A549 (cell line): ENCODE results near the gene AZGP1. TPM values are rescaled to one million over a fixed set of nuclear protein-coding genes. Genes with fewer than 3 reads are reported as not detected.

ENCODE experiments used
- ATAC-seq, 2 experiments: fragments of 200-7000 bp in 1 of 2; fragments of >200 bp in 1 of 2; cut with Nextera tagmentation in 1 of 2; cut with Tn5 transposase in 1 of 2; 3 replicates each; pipeline versions ENCODE4 v1.8.0 to v1.9.1; 2018 to 2020; ENCODE audit warnings: mild to moderate bottlenecking in 1 of 2, moderate library complexity in 1 of 2
- CTCF ChIA-PET: fragments of 300-600 bp; sonication (Branson Sonifier 250); formaldehyde crosslinking; extraction: SDS; loops from one replicate; lab custom pipeline; 2021; ENCODE audit warnings: antibody characterized with exemption, inconsistent platforms; lab: Yijun Ruan, JAX
- POLR2A ChIA-PET: fragments of 350-600 bp; formaldehyde crosslinking; extraction: SDS; loops from one replicate; lab custom pipeline; 2021; ENCODE audit warnings: antibody characterized with exemption, inconsistent platforms; lab: Yijun Ruan, JAX
- DNase-seq, 2 experiments: peaks; one replicate each; pipeline versions ENCODE4 v3.0.0 to v3.0.0-alpha.2; 2011 to 2016; ENCODE audit warnings: low read depth in 1 of 2, low spot score in 1 of 2
- FAIRE-seq: peaks from 2 replicates; lab custom pipeline; 2011; peaks lifted over from hg19 to GRCh38; lab: Jason Lieb, UNC
- H3K27ac ChIP-seq, 2 experiments: fragments of >200 bp; sonication (Bioruptor Twin); formaldehyde crosslinking; 3 replicates each; pipeline ENCODE4 v1.5.1; 2016 to 2017
- H3K4me1 ChIP-seq: fragments of >200 bp; sonication (Bioruptor Twin); formaldehyde crosslinking; 3 replicates; pipeline ENCODE4 v1.6.1; 2016
- H3K4me2 ChIP-seq: fragments of >200 bp; sonication (Bioruptor Twin); formaldehyde crosslinking; 3 replicates; pipeline ENCODE4 v1.6.1; 2016
- H3K4me3 ChIP-seq: fragments of >200 bp; sonication (Bioruptor Twin); formaldehyde crosslinking; 3 replicates; pipeline ENCODE4 v1.5.1; 2016
- H3K9me3 ChIP-seq: fragments of >200 bp; sonication (Bioruptor Twin); formaldehyde crosslinking; 3 replicates; pipeline ENCODE4 v1.6.1; 2016
- BHLHE40 ChIP-seq: IDR thresholded peaks from 2 replicates; pipeline ENCODE4 v1.6.1; 2012; ENCODE audit warnings: low read depth, low read length, inconsistent platforms
- CHD4 ChIP-seq: fragments of 200-600 bp; sonication (generic); IDR thresholded peaks from 2 replicates; pipeline ENCODE4 v1.6.1; 2016; ENCODE audit warnings: antibody characterized with exemption, mild to moderate bottlenecking, borderline replicate concordance
- CTCF ChIP-seq: fragments of >200 bp; sonication (Bioruptor Twin); formaldehyde crosslinking; IDR thresholded peaks from 3 replicates; pipeline ENCODE4 v1.5.1; 2016
- EHMT2 ChIP-seq: fragments of 200-600 bp; sonication (generic); IDR thresholded peaks from 2 replicates; pipeline ENCODE4 v1.6.1; 2016; ENCODE audit warnings: antibody characterized with exemption, low read depth, mild to moderate bottlenecking, moderate library complexity
- EP300 ChIP-seq, 2 experiments: fragments of >200 bp; sonication (Bioruptor Twin); formaldehyde crosslinking; IDR thresholded peaks; 2 replicates in 1 of 2; 3 replicates in 1 of 2; pipeline ENCODE4 v1.6.1; 2016 to 2017
- ESRRA ChIP-seq: fragments of 150-350 bp; IDR thresholded peaks from 2 replicates; pipeline ENCODE4 v1.6.1; 2014; ENCODE audit warnings: mild to moderate bottlenecking, low read length, borderline replicate concordance
- FOSB ChIP-seq: fragments of 250-450 bp; sonication (Bioruptor Pico); IDR thresholded peaks from 2 replicates; pipeline ENCODE4 v1.5.0; 2020; ENCODE audit warnings: mild to moderate bottlenecking, moderate library complexity
- FOSL2 ChIP-seq, 2 experiments: fragments of 450-650 bp in 1 of 2; fragments of >200 bp in 1 of 2; sonication (Bioruptor Twin) in 1 of 2; formaldehyde crosslinking; IDR thresholded peaks; 2 replicates each; pipeline versions ENCODE4 v1.5.0 to v1.6.1; 2016 to 2020; ENCODE audit warnings: mild to moderate bottlenecking in 1 of 2, moderate library complexity in 1 of 2
- HDAC2 ChIP-seq: fragments of 200-600 bp; sonication (generic); IDR thresholded peaks from 2 replicates; pipeline ENCODE4 v1.6.1; 2016
- HEYL ChIP-seq: fragments of 250-450 bp; sonication (Bioruptor Pico); IDR thresholded peaks from 2 replicates; pipeline ENCODE4 v1.8.0; 2021; ENCODE audit warnings: mild to moderate bottlenecking, moderate library complexity
- HOXA7 ChIP-seq: fragments of 250-450 bp; sonication (Bioruptor Pico); IDR thresholded peaks from 2 replicates; pipeline ENCODE4 v1.5.0; 2020; ENCODE audit warnings: mild to moderate bottlenecking, moderate library complexity
- HOXB13 ChIP-seq: fragments of 250-450 bp; sonication (Bioruptor Pico); IDR thresholded peaks from 2 replicates; pipeline ENCODE4 v1.5.0; 2020; ENCODE audit warnings: low read depth, mild to moderate bottlenecking, moderate library complexity
- HOXB5 ChIP-seq: fragments of 250-450 bp; sonication (Bioruptor Pico); IDR thresholded peaks from 2 replicates; pipeline ENCODE4 v1.5.0; 2020; ENCODE audit warnings: mild to moderate bottlenecking, moderate library complexity
- JUN ChIP-seq, 2 experiments: fragments of >200 bp; sonication (Bioruptor Twin); formaldehyde crosslinking; IDR thresholded peaks; 2 replicates in 1 of 2; 3 replicates in 1 of 2; pipeline ENCODE4 v1.6.1; 2016 to 2017
- MAZ ChIP-seq: fragments of 150-350 bp; IDR thresholded peaks from 2 replicates; pipeline ENCODE4 v1.6.1; 2014; ENCODE audit warnings: antibody characterized with exemption, low read depth, low read length, borderline replicate concordance
- NR3C1 ChIP-seq: fragments of >200 bp; sonication (Bioruptor Twin); formaldehyde crosslinking; IDR thresholded peaks from 3 replicates; pipeline ENCODE4 v1.6.1; 2017
- POLR2A ChIP-seq: IDR thresholded peaks from 2 replicates; pipeline ENCODE4 v1.6.1; 2012; ENCODE audit warnings: mild to moderate bottlenecking, low read length
- RARB ChIP-seq: fragments of 250-450 bp; sonication (Bioruptor Pico); IDR thresholded peaks from 2 replicates; pipeline ENCODE4 v1.8.0; 2021; ENCODE audit warnings: mild to moderate bottlenecking, moderate library complexity
- RNF2 ChIP-seq: fragments of 200-600 bp; sonication (generic); IDR thresholded peaks from 2 replicates; pipeline ENCODE4 v1.6.1; 2016; ENCODE audit warnings: low read depth, mild to moderate bottlenecking, antibody characterized with exemption, moderate library complexity, borderline replicate concordance
- SMC3 ChIP-seq: fragments of >200 bp; sonication (Bioruptor Twin); formaldehyde crosslinking; IDR thresholded peaks from 3 replicates; pipeline ENCODE4 v1.6.1; 2018; ENCODE audit warnings: inconsistent platforms
- SREBF2 ChIP-seq: fragments of 450-650 bp; IDR thresholded peaks from 2 replicates; pipeline ENCODE4 v1.6.1; 2014; ENCODE audit warnings: mild to moderate bottlenecking, moderate library complexity
- TP53 ChIP-seq: fragments of 250-450 bp; sonication (Bioruptor Pico); IDR thresholded peaks from 2 replicates; pipeline ENCODE4 v1.5.0; 2021; ENCODE audit warnings: mild to moderate bottlenecking, moderate library complexity
- ZC3H11A ChIP-seq: fragments of 450-650 bp; IDR thresholded peaks from 2 replicates; pipeline ENCODE4 v1.6.1; 2014; ENCODE audit warnings: antibody characterized with exemption, mild to moderate bottlenecking
- ZNF302 ChIP-seq: fragments of 250-450 bp; sonication (Bioruptor Pico); IDR thresholded peaks from 2 replicates; pipeline ENCODE4 v1.9.0; 2021; ENCODE audit warnings: inconsistent platforms, mild to moderate bottlenecking, moderate library complexity
- WGBS: methylation state at CpG from one replicate; pipeline ENCODE4 v1.1.6; 2017; ENCODE audit errors: missing lambda C conversion rate; 5-methylcytosine and 5-hydroxymethylcytosine counted together
- polyA plus RNA-seq, 4 experiments: library from polyadenylated mRNA; depleted of rRNA in 3 of 4; stranded (reverse); fragments of >200 nt; fragmentation: RNase III in 1 of 4; extraction: RNeasy Plus Mini Kit Qiagen cat#74134 plus additional on column Dnase treatment in 1 of 4; gene quantifications; 2 replicates in 3 of 4; 3 replicates in 1 of 4; pipeline ENCODE4 v1.2.3, GENCODE V29; 2011 to 2017
- TF ChIP-seq, protein P1 (sequence below): IDR thresholded peaks from 2 replicates; pipeline ENCODE4 v1.6.1; 2012
- TF ChIP-seq, protein P2 (sequence below): fragments of 450-650 bp; IDR thresholded peaks from 2 replicates; pipeline ENCODE4 v1.6.1; 2014; ENCODE audit warnings: antibody characterized with exemption
- TF ChIP-seq, protein P3 (sequence below): fragments of >200 bp; sonication (Bioruptor Twin); formaldehyde crosslinking; IDR thresholded peaks from 2 replicates; pipeline ENCODE4 v1.6.1; 2016

The AZGP1 gene
- polyA plus RNA-seq, 2 of the 4 experiments (the other 2 are of a cell fraction): 0.13 TPM; not detected in 1

- TF ChIP-seq, protein P1, sequence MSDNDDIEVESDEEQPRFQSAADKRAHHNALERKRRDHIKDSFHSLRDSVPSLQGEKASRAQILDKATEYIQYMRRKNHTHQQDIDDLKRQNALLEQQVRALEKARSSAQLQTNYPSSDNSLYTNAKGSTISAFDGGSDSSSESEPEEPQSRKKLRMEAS: no peak
- TF ChIP-seq HDAC2: no peak
- TF ChIP-seq, protein P2, sequence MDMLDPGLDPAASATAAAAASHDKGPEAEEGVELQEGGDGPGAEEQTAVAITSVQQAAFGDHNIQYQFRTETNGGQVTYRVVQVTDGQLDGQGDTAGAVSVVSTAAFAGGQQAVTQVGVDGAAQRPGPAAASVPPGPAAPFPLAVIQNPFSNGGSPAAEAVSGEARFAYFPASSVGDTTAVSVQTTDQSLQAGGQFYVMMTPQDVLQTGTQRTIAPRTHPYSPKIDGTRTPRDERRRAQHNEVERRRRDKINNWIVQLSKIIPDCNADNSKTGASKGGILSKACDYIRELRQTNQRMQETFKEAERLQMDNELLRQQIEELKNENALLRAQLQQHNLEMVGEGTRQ: no peak
Measured at GRCh38 chr7:99928188-99928587, 47.6 kb downstream of the AZGP1 start (continued).

DNA sequence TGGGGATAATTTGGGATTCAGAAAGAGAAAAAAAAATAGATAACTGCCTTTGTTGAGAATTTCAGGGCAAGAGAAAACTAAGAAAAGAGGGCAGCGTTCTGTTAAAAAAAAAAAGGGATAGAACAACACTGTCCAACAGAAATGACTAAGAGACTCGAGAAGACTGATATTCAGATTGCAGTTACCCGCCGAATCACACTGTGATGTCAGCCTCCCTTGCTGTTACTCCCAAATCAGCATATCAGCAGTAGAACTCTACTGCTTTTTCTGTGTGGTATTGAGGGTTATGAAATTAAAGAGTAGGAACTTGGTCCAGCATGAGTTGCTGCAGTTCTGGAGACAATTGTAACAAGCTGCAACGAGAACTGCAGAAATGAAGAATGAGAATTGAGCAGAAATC lies 48.3 kb downstream of the AZGP1 start:
- H3K9me3 ChIP-seq: no peaks in the 10 kb centered on the region
- ChIA-PET POLR2A (interaction anchor here (1.1 kb wide), 1 partner anchor 9 kb away, joined by 4 read pairs; the partner anchor contains the start of gene TRIM4), CTCF (interaction anchor here (3.2 to 3.8 kb wide), 2 partner anchors 11 to 12 kb away, joined by 13 to 16 read pairs; no protein-coding TSS in a partner anchor)
- ATAC-seq (no peak), FAIRE-seq (no peak), DNase-seq (no peak)
- no peak overlapping the region for H3K27ac ChIP-seq
- TF ChIP-seq JUN (IDR thresholded peaks at IDR 0.05) (no peak), CTCF (no peak), EP300 (IDR thresholded peaks at IDR 0.05) (no peak), BHLHE40 (no peak), FOSB (no peak), HOXB13 (CRISPR knock-in tag) (no peak), NR3C1 (no peak), ESRRA (no peak), HOXA7 (CRISPR knock-in tag) (no peak), ZNF302 (CRISPR knock-in tag) (no peak), SMC3 (no peak), RARB (no peak), POLR2A (no peak), ZC3H11A (no peak), TP53 (CRISPR knock-in tag) (no peak)
- no peak overlapping the region for H3K4me2 ChIP-seq
- 0 out of 3 replicates have a peak, but pooled peaks cover 7% of the 10 kb centered on the region for H3K4me1 ChIP-seq
- WGBS: 28% methylated on average over 5 of the region's 5 CpGs
- H3K4me3 ChIP-seq: no peak overlapping the region

DNA sequence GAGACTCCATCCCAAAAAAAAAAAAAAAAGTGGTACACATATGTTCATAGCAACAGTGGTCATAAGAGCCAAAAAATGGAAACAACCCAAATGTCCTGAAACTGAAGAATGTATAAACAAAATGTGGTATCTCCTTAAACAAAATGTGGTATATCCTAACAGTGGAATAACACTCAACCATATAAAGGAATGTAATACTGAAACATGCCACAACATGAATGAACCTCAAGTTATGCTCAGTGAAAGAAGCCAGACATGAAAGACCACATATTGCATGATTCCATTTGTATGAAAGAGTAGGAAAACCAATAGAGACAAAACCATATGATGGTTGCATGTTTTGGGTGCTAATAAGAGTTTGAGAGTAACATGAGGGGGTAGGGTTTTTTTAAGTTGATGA lies 49.5 kb downstream of the AZGP1 start:
- TF ChIP-seq MAZ: no peak
- no peak for TF ChIP-seq EHMT2
- no peak for TF ChIP-seq CTCF
- TF ChIP-seq, protein P1: no peak
- TF ChIP-seq, protein P3, sequence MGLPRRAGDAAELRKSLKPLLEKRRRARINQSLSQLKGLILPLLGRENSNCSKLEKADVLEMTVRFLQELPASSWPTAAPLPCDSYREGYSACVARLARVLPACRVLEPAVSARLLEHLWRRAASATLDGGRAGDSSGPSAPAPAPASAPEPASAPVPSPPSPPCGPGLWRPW: no peak
- TF ChIP-seq HEYL (CRISPR knock-in tag): no peak
- no peak for TF ChIP-seq BHLHE40
- TF ChIP-seq EP300 (IDR thresholded peaks at IDR 0.05): no peak
- TF ChIP-seq FOSB: no peak
- TF ChIP-seq HOXB5: no peak
- TF ChIP-seq CHD4: no peak
- no peak for TF ChIP-seq SREBF2
- TF ChIP-seq FOSL2 (IDR thresholded peaks at IDR 0.05): no peak
- TF ChIP-seq FOSL2 (CRISPR knock-in tag; IDR thresholded peaks at IDR 0.05): no peak
- TF ChIP-seq RNF2: no peak
- CTCF ChIA-PET: no interaction called here
- Histone ChIP-seq H3K4me3 (no peak overlapping the region), H3K4me2 (no peak overlapping the region), H3K27ac (no peak overlapping the region), H3K9me3 (peaks cover 3% of the 10 kb centered on the region; the same call in 1 of the 3 replicates), H3K4me1 (0 out of 3 replicates have a peak, but pooled peaks cover 7% of the 10 kb centered on the region)
- FAIRE-seq (no peak), ATAC-seq (no peak), DNase-seq (no peak)
- POLR2A ChIA-PET: no interaction called here
